Neural progenitor cell (in vitro differentiated cells): ENCODE data around the gene TMEM114.

Source experiments
- EZH2phosphoT487 ChIP-seq: fragments of 200-600 bp; sonication (generic); IDR thresholded peaks from 2 replicates; pipeline ENCODE4 v1.6.1; 2017; ENCODE audit warnings: antibody characterized with exemption
- TF ChIP-seq, protein P1 (sequence below): fragments of 200-600 bp; sonication (generic); IDR thresholded peaks from 2 replicates; pipeline ENCODE4 v1.5.1; 2017; ENCODE audit warnings: antibody characterized with exemption, mild to moderate bottlenecking

DNA sequence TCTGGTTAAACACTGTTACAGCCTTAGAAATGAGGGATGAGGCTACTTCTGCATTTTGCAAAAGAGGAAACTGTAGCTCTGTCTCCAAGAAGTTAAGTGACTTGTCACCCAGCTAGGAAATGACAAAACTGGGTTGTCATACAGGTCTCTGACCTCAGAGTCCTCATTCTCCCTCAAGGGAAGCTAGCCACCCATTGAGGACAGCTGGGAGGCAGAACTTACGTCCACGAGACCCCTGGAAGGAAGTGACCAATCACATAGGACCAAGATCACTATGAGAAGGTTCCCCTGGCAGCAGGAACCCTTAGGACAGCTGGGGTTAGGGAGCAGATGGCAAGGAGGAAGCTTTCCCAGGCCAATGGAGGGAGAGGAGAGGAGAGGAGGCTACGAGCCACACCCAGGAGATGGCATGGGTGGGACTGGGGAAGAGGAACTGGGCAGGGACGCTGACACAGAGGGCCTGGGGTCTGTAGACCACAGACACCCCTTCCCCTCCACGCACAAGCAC, 42.4 kb upstream of the TMEM114 start:
- TF ChIP-seq, protein P1, sequence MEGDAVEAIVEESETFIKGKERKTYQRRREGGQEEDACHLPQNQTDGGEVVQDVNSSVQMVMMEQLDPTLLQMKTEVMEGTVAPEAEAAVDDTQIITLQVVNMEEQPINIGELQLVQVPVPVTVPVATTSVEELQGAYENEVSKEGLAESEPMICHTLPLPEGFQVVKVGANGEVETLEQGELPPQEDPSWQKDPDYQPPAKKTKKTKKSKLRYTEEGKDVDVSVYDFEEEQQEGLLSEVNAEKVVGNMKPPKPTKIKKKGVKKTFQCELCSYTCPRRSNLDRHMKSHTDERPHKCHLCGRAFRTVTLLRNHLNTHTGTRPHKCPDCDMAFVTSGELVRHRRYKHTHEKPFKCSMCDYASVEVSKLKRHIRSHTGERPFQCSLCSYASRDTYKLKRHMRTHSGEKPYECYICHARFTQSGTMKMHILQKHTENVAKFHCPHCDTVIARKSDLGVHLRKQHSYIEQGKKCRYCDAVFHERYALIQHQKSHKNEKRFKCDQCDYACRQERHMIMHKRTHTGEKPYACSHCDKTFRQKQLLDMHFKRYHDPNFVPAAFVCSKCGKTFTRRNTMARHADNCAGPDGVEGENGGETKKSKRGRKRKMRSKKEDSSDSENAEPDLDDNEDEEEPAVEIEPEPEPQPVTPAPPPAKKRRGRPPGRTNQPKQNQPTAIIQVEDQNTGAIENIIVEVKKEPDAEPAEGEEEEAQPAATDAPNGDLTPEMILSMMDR, result no peak
- TF ChIP-seq EZH2phosphoT487, result no peak
